NCI-H2196 (cell line): Measurements from ENCODE around the gene FIBP.
"Not testable (repeated sequence)": the region's sequence is repeated elsewhere in the genome, so short reads cannot be mapped to it uniquely, and the experiment has no call there.

Source experiments
- DNase-seq: peaks from one replicate; lab custom pipeline; 2025; ENCODE audit not compliant: unreplicated experiment; lab: John Stamatoyannopoulos, UW

FIBP gene

DNA sequence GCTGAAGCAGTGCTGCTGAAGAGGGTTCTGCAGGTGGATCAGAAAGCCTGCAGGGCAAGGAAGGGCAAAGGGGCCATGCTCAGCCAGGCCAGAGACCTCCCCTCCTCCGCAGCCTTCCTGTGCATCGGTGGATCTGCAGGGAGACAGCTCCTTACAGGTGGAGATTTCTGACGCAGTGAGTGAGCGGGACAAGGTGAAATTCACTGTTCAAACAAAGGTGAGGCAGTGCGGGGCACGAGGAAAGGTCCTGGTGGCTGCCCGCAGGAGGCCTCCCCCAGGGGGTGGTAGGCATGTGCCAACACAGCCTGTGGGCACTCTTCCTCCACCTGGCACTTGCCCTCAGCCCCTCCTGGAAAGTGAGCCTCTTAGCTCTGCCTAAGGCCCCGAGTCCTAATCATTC lies 38.9 kb downstream of the FIBP start:
- DNase-seq: no peak

DNA sequence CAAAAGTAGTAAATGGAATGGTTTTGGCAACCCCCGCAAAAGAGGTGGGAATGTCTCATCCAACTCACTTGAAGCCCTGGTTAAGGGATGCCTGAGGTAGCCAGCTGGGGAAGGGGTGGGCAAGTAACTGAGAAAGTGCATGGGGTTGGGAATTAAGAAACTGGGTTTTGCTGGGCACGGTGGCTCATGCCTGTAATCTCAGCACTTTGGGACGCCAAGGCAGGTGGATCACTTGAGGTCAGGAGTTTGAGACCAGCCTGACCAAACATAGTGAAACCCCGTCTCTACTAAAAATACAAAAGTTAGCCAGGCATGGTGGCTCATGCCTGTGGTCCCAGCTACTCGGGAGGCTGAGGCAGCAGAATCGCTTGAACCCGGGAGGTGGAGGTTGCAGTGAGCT lies 39.6 kb downstream of the FIBP start:
- DNase-seq: not testable (repeated sequence)

DNA sequence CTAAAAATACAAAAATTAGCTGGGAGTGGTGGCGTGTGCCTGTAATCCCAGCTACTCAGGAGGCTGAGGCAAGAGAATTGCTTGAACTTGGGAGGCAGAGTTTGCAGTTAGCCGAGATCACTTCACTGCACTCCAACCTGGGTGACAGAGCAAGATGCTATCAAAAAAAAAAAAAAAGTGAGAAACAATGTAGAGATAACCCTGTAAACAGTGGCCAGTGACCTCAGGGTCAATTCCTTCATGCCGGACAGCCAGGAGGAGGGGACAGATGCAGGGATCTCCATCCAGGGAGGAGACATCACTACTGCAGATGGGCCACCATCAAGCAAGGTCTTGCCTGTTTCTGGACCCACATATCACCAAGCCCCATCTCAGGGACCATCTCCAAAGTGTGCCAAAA lies 40.5 kb downstream of the FIBP start:
- no peak for DNase-seq

DNA sequence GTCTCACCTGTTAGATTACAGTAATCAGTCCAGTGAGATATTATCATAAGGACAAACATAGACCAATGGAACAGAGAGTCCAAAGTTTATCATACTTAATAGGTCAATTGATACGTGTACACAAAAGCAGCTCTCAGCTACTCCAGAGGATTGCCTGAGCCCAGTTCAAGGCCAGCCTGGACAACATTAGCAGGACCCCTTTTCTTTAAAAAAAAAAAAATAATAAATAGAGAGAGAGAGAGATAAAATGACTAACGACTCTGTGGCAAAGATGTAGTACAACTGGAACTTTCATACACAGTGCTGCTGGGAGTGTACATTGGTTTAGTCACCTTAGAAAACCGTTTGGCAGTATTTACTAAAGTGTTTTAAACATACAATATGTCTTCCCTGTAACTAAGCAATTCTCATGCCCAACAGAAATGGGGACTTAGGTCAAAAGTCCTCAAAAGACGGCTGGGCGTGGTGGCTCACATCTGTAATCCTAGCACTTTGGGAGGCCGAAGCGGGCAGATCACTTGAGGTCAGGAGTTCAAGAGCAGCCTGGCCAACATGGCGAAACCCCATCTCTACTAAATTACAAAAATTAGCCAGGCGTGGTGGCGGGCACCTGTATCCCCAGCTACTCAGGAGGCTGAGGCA lies 43.9 kb downstream of the FIBP start:
- no peak for DNase-seq

DNA sequence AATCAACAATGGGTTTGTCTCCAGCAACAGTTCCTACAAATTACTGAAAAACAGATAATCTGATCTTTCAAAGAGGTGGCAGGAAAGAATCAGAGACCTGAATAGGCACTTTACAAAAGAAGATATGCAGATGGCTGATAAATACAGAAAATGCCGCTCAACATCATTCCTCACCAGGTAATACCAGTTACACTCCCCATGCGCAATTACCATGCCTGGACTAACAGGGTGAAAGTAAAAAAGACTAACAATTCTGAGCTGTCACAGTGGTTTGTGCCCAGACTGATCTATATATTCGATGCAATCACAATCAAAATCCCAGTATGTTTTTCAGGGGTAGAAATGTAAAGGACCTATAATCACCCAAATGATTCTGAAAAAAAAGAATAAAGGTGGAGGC lies 44.5 kb downstream of the FIBP start:
- no peak for DNase-seq

DNA sequence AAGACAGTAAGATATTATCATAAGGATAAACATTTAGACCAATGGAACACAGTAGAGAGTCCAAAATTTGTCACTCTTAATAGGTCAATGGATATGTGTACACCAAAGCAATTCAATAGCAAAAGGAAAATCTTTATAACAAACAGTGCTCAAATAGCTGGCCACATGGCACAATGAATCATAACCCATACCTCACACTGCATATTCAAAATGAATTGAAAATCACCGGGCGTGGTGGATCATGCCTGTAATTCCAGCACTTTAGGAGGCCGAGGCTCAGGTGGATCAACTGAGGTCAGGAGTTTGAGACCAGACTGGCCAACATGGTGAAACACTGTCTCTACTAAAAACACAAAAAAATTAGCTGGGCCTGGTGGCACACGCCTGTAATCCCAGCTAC lies 46.1 kb downstream of the FIBP start:
- DNase-seq: no peak

DNA sequence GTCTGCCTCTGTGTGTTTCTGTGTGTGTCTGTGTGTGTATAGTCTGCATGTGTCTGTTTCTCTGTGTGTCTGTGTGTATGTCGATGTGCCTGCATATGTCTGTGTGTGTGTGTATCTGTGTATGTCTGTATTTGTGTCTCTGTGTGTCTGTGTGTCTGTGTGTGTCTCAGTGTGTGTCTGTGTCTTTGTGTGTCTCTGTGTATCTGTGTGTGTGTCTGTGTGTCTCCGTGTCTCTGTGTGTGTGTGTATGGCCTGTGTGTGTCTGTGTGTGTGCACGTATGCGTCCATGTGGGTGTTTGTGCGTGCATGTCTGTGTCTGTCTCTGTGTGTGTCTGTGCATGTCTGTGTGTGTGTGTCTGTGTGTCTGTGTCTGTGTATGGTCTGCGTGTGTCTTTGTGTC lies 54.1 kb downstream of the FIBP start:
- no peak for DNase-seq
